H1 (cell line): ENCODE measurements around the gene RBM20. TPM values are rescaled to one million over a fixed set of nuclear protein-coding genes. Genes with fewer than 3 reads are reported as not detected.

Experiments
- CTCF ChIA-PET: fragments of 300-600 bp; sonication (Branson Sonifier 250); formaldehyde crosslinking; loops from one replicate; lab custom pipeline; 2021; ENCODE audit not compliant: partially characterized antibody; lab: Charles Lee
- POLR2A ChIA-PET: fragments of 300-600 bp; sonication (Branson Sonifier 250); formaldehyde crosslinking; loops from one replicate; lab custom pipeline; 2021; ENCODE audit warnings: inconsistent platforms; ENCODE audit not compliant: partially characterized antibody; lab: Charles Lee
- DNase-seq, 2 experiments: peaks; one replicate each; pipeline versions ENCODE4 v3.0.0 to v3.0.0-alpha.2; 2010 to 2022; ENCODE audit warnings: low spot score in 2 of 2, low read depth in 1 of 2, mixed read lengths in 1 of 2
- FAIRE-seq: peaks from 2 replicates; lab custom pipeline; 2011; peaks lifted over from hg19 to GRCh38; lab: Jason Lieb, UNC
- H2AFZ ChIP-seq: 2 replicates; pipeline ENCODE4 v1.8.1; 2012; ENCODE audit warnings: low read length, inconsistent platforms
- H2AK5ac ChIP-seq: 2 replicates; pipeline ENCODE4 v1.6.1; 2013; ENCODE audit warnings: low read depth, low read length
- H2BK120ac ChIP-seq: replicated peaks from 2 replicates; pipeline ENCODE3; 2013; ENCODE audit warnings: low read depth, low read length, inconsistent platforms
- H2BK12ac ChIP-seq: 2 replicates; pipeline ENCODE4 v1.6.1; 2013; ENCODE audit warnings: low read depth, low read length
- H2BK15ac ChIP-seq: 2 replicates; pipeline ENCODE4 v1.6.1; 2013; ENCODE audit warnings: low read length
- H2BK20ac ChIP-seq: 2 replicates; pipeline ENCODE4 v1.6.1; 2013; ENCODE audit warnings: low read length
- H2BK5ac ChIP-seq: 2 replicates; pipeline ENCODE4 v1.6.1; 2013; ENCODE audit warnings: low read depth, low read length
- H3K14ac ChIP-seq: 2 replicates; pipeline ENCODE4 v1.6.1; 2013; ENCODE audit warnings: inconsistent platforms; ENCODE audit not compliant: insufficient read length
- H3K18ac ChIP-seq: 2 replicates; pipeline ENCODE4 v1.6.1; 2013; ENCODE audit warnings: low read length; ENCODE audit errors: extremely low read depth
- H3K23ac ChIP-seq: 2 replicates; pipeline ENCODE4 v1.6.1; 2013; ENCODE audit warnings: inconsistent platforms; ENCODE audit not compliant: insufficient read length
- H3K23me2 ChIP-seq: 2 replicates; pipeline ENCODE4 v1.6.1; 2013; ENCODE audit warnings: low read depth, low read length
- H3K27ac ChIP-seq: 2 replicates; pipeline ENCODE4 v1.6.1; 2011; ENCODE audit warnings: low read depth, low read length, inconsistent platforms
- H3K27me3 ChIP-seq, 4 experiments: replicated peaks in 1 of 4; 1 replicate in 1 of 4; 2 replicates in 3 of 4; pipeline versions ENCODE4 v1.6.1 to v1.8.1; 2011 to 2013; ENCODE audit warnings: low read length in 3 of 4, mild to moderate bottlenecking in 3 of 4, inconsistent platforms in 2 of 4, mixed read lengths in 2 of 4, moderate library complexity in 1 of 4; ENCODE audit not compliant: control insufficient read depth in 3 of 4, insufficient read depth in 3 of 4; ENCODE audit errors: extremely low read depth in 1 of 4
- H3K36me3 ChIP-seq, 4 experiments: 2 replicates each; pipeline versions ENCODE4 v1.6.1 to v1.8.1; 2011 to 2013; ENCODE audit warnings: mild to moderate bottlenecking in 4 of 4, low read length in 3 of 4, moderate library complexity in 2 of 4, control low read depth in 1 of 4, inconsistent platforms in 1 of 4; ENCODE audit not compliant: insufficient read depth in 4 of 4, control insufficient read depth in 2 of 4
- H3K4ac ChIP-seq: replicated peaks from 2 replicates; pipeline ENCODE3; 2013; ENCODE audit warnings: low read length, low read depth, mixed read lengths, inconsistent platforms; ENCODE audit not compliant: insufficient read length
- H3K4me1 ChIP-seq, 4 experiments: replicated peaks in 1 of 4; 1 replicate in 1 of 4; 2 replicates in 3 of 4; pipeline versions ENCODE4 v1.6.1 to v1.8.1; 2011 to 2013; ENCODE audit warnings: low read length in 3 of 4, inconsistent platforms in 2 of 4, mixed read lengths in 1 of 4; ENCODE audit not compliant: insufficient read depth in 4 of 4, control insufficient read depth in 3 of 4
- H3K4me2 ChIP-seq, 2 experiments: 2 replicates each; pipeline versions ENCODE4 v1.6.1 to v1.8.1; 2011 to 2013; ENCODE audit warnings: low read depth in 2 of 2, low read length in 2 of 2, control low read depth in 1 of 2, inconsistent platforms in 1 of 2, mild to moderate bottlenecking in 1 of 2; ENCODE audit not compliant: insufficient read depth in 1 of 2
- H3K4me3 ChIP-seq, 4 experiments: fragments of 200-600, 300-600 bp in 1 of 4; sonication (generic), shearing (Covaris generic), sonication (Bioruptor Twin) in 1 of 4; 2 replicates each; pipeline versions ENCODE4 v1.5.1 to v1.8.1; 2011 to 2016; ENCODE audit warnings: low read length in 4 of 4, low read depth in 3 of 4, control low read depth in 2 of 4, inconsistent platforms in 2 of 4, mild to moderate bottlenecking in 2 of 4, mixed read lengths in 1 of 4, moderate library complexity in 1 of 4; ENCODE audit not compliant: insufficient read depth in 2 of 4; ENCODE audit errors: extremely low read depth in 1 of 4
- H3K56ac ChIP-seq: replicated peaks from 2 replicates; pipeline ENCODE3; 2013; ENCODE audit warnings: low read depth, mild to moderate bottlenecking, mixed read lengths, low read length, inconsistent platforms; ENCODE audit not compliant: insufficient read length
- H3K79me1 ChIP-seq: 2 replicates; pipeline ENCODE4 v1.6.1; 2013; ENCODE audit warnings: low read depth, low read length, control low read depth
- H3K79me2 ChIP-seq, 2 experiments: 2 replicates each; pipeline versions ENCODE4 v1.6.1 to v1.8.1; 2012 to 2013; ENCODE audit warnings: low read length in 2 of 2, mild to moderate bottlenecking in 2 of 2, inconsistent platforms in 1 of 2; ENCODE audit not compliant: insufficient read depth in 2 of 2, control insufficient read depth in 1 of 2
- H3K9ac ChIP-seq, 4 experiments: replicated peaks in 1 of 4; 1 replicate in 1 of 4; 2 replicates in 3 of 4; pipeline versions ENCODE4 v1.6.1 to v1.8.1; 2011 to 2013; ENCODE audit warnings: low read depth in 3 of 4, low read length in 3 of 4, control low read depth in 2 of 4, mild to moderate bottlenecking in 2 of 4, moderate library complexity in 2 of 4, inconsistent platforms in 1 of 4; ENCODE audit errors: extremely low read depth in 1 of 4
- H3K9me3 ChIP-seq, 2 experiments: 2 replicates each; pipeline versions ENCODE4 v1.6.1 to v1.8.1; 2012 to 2013; ENCODE audit warnings: mild to moderate bottlenecking in 2 of 2, moderate library complexity in 2 of 2, control low read depth in 1 of 2, inconsistent platforms in 1 of 2, low read depth in 1 of 2, low read length in 1 of 2, mixed read lengths in 1 of 2; ENCODE audit not compliant: insufficient read depth in 2 of 2
- H4K20me1 ChIP-seq, 2 experiments: replicated peaks in 1 of 2; 2 replicates each; pipeline versions ENCODE3 to v1.8.1; 2011 to 2013; ENCODE audit warnings: inconsistent platforms in 2 of 2, low read length in 2 of 2, mild to moderate bottlenecking in 1 of 2; ENCODE audit not compliant: insufficient read depth in 2 of 2, control insufficient read depth in 1 of 2
- H4K5ac ChIP-seq: 2 replicates; pipeline ENCODE4 v1.6.1; 2013; ENCODE audit warnings: low read length, low read depth, mixed read lengths, inconsistent platforms; ENCODE audit not compliant: insufficient read length
- H4K8ac ChIP-seq: 2 replicates; pipeline ENCODE4 v1.8.0; 2013; ENCODE audit warnings: mild to moderate bottlenecking, moderate library complexity, low read length, inconsistent platforms; ENCODE audit not compliant: insufficient read depth; ENCODE audit errors: extremely low read depth
- H4K91ac ChIP-seq: replicated peaks from 2 replicates; pipeline ENCODE3; 2013; ENCODE audit warnings: low read length, mixed read lengths, inconsistent platforms; ENCODE audit not compliant: insufficient read length
- CHD1 ChIP-seq: IDR thresholded peaks from 2 replicates; pipeline ENCODE4 v1.6.1; 2012; ENCODE audit warnings: low read depth, low read length, improper control_type of control experiment
- FOSL1 ChIP-seq: IDR thresholded peaks from 2 replicates; pipeline ENCODE4 v1.6.1; 2011; ENCODE audit warnings: mild to moderate bottlenecking, low read depth, low read length, moderate library complexity; ENCODE audit not compliant: insufficient read depth
- KDM5A ChIP-seq: fragments of 200-600 bp; IDR thresholded peaks from 2 replicates; pipeline ENCODE4 v1.7.1; 2012; ENCODE audit warnings: mild to moderate bottlenecking, low read length, inconsistent platforms, mixed read lengths
- PHF8 ChIP-seq: fragments of 200-600 bp; sonication (generic); conservative IDR thresholded peaks from 2 replicates; pipeline ENCODE4 v1.7.1; 2012; ENCODE audit warnings: low read depth, mild to moderate bottlenecking, inconsistent platforms, low read length, moderate library complexity
- POLR2AphosphoS5 ChIP-seq: IDR thresholded peaks from 2 replicates; pipeline ENCODE4 v1.6.1; 2011; ENCODE audit warnings: low read depth, low read length
- POU5F1 ChIP-seq: IDR thresholded peaks from 2 replicates; pipeline ENCODE4 v1.6.1; 2011; ENCODE audit warnings: low read depth, mild to moderate bottlenecking, low read length, moderate library complexity
- RAD21 ChIP-seq, 2 experiments: IDR thresholded peaks in 1 of 2; conservative IDR thresholded peaks in 1 of 2; 2 replicates each; pipeline ENCODE4 v1.6.1; 2011; ENCODE audit warnings: low read depth in 2 of 2, low read length in 2 of 2, improper control_type of control experiment in 1 of 2, inconsistent platforms in 1 of 2, mild to moderate bottlenecking in 1 of 2, moderate library complexity in 1 of 2
- RBBP5 ChIP-seq: IDR thresholded peaks from 2 replicates; pipeline ENCODE4 v1.7.1; 2012; ENCODE audit warnings: low read depth, mild to moderate bottlenecking, inconsistent platforms, low read length, moderate library complexity, borderline replicate concordance
- SIRT6 ChIP-seq: IDR thresholded peaks from one replicate; pipeline ENCODE4 v1.7.1; 2012; ENCODE audit warnings: low read length, inconsistent platforms
- SP4 ChIP-seq: IDR thresholded peaks from 2 replicates; pipeline ENCODE4 v1.6.1; 2012; ENCODE audit warnings: low read length, inconsistent platforms
- TAF7 ChIP-seq: optimal IDR thresholded peaks from 2 replicates; pipeline ENCODE3; 2011; ENCODE audit warnings: low read depth, mild to moderate bottlenecking, inconsistent platforms, low read length, moderate library complexity, borderline replicate concordance
- TCF12 ChIP-seq: IDR thresholded peaks from 2 replicates; pipeline ENCODE4 v1.6.1; 2011; ENCODE audit warnings: low read depth, mild to moderate bottlenecking, low read length
- TEAD4 ChIP-seq: IDR thresholded peaks from 2 replicates; pipeline ENCODE4 v1.6.1; 2012; ENCODE audit warnings: low read depth, low read length, inconsistent platforms, mixed read lengths
- USF2 ChIP-seq: IDR thresholded peaks from 2 replicates; pipeline ENCODE4 v1.6.1; 2011; ENCODE audit warnings: low read length, improper control_type of control experiment
- WGBS, 2 experiments: shearing (Covaris generic) in 1 of 2; methylation state at CpG; one replicate each; pipeline versions ENCODE4 v1.1.6 to v1.1.7; 2013 to 2015; ENCODE audit warnings: low lambda C conversion rate in 2 of 2, mixed read lengths in 2 of 2, inconsistent platforms in 1 of 2, low coverage in 1 of 2, missing lambda C conversion rate in 1 of 2; ENCODE audit not compliant: insufficient replicate concordance in 2 of 2, insufficient coverage in 1 of 2, insufficient read length in 1 of 2; ENCODE audit errors: extremely low coverage in 1 of 2, missing lambda C conversion rate in 1 of 2; 5-methylcytosine and 5-hydroxymethylcytosine counted together
- polyA plus RNA-seq, 7 experiments: library from polyadenylated mRNA; depleted of rRNA in 3 of 7; stranded (reverse) in 5 of 7; unstranded in 2 of 7; fragments of >200 nt in 5 of 7; fragments of 200-250 nt in 2 of 7; gene quantifications; 1 replicate in 5 of 7; 2 replicates in 1 of 7; 4 replicates in 1 of 7; pipeline versions ENCODE4 v1.2.1 to v1.2.3, GENCODE V29; 2011 to 2013; ENCODE audit warnings: missing spikeins in 2 of 7, mixed read lengths in 2 of 7
- total RNA-seq: library from RNA; stranded (reverse); fragmentation: NEBNext Ultra II Directional; extraction: Animal tissue kit (Norgen Biotek cat#: 25700); gene quantifications from 2 replicates; pipeline ENCODE4 v1.2.1, GENCODE V29; 2021

RBM20 gene
- total and polyA plus RNA-seq, 2 of the 8 experiments (the other 6 are each of a cell fraction or from before 2014, with no cell fraction given): 0.05 to 0.63 TPM

- no peak overlapping the region for H2AK5ac ChIP-seq
- no peaks in the 10 kb centered on the region for H3K79me2 ChIP-seq
- H3K4me2 ChIP-seq: no peak overlapping the region
- no peaks in the 10 kb centered on the region for H3K27me3 ChIP-seq
- 95% methylated on average over 2 of the region's 2 CpGs; no CpG with 5 or more reads in 1 of the 2 experiments for WGBS, 2 experiments
- no peak overlapping the region for H3K14ac ChIP-seq
- no peak overlapping the region for H3K56ac ChIP-seq
- H3K79me1 ChIP-seq: no peaks in the 10 kb centered on the region
- H2BK120ac ChIP-seq: no peak overlapping the region
- H4K5ac ChIP-seq: no peak overlapping the region
- H4K20me1 ChIP-seq: no peaks in the 10 kb centered on the region
- no peak overlapping the region for H4K91ac ChIP-seq
- H3K4ac ChIP-seq: no peak overlapping the region
- no peaks in the 10 kb centered on the region for H3K9me3 ChIP-seq
- no peak overlapping the region for H2BK5ac ChIP-seq
- H2BK15ac ChIP-seq: no peak overlapping the region
- DNase-seq: no peak
- FAIRE-seq: no peak
- H2BK12ac ChIP-seq: no peak overlapping the region
- H2AFZ ChIP-seq: no peak overlapping the region
- no peaks in the 10 kb centered on the region; a peak in 1 of 8 replicates for H3K36me3 ChIP-seq
- H3K9ac ChIP-seq: no peak overlapping the region
- ChIA-PET CTCF (interaction anchor here (0.6 kb wide), 1 partner anchor 1003 kb away, joined by 5 read pairs; no protein-coding TSS in a partner anchor), POLR2A (interaction anchor here (1.1 to 2.8 kb wide), 2 partner anchors 10 to 11 kb away, joined by 4 to 12 read pairs; partner anchors contain the start of gene PDCD4)
- H3K4me1 ChIP-seq: no peaks in the 10 kb centered on the region
- H3K27ac ChIP-seq: no peak overlapping the region
- H3K23ac ChIP-seq: no peak overlapping the region
- no peaks in the 10 kb centered on the region; the same call in 1 of the 2 replicates for H3K23me2 ChIP-seq
- no peak overlapping the region for H2BK20ac ChIP-seq
- no peak overlapping the region for H3K18ac ChIP-seq
- H4K8ac ChIP-seq: no peak overlapping the region
- no peak overlapping the region for H3K4me3 ChIP-seq
- TF ChIP-seq RBBP5: no peak
- TF ChIP-seq USF2: no peak
- TF ChIP-seq POU5F1: no peak
- no peak for TF ChIP-seq TEAD4
- TF ChIP-seq POLR2AphosphoS5: no peak
- TF ChIP-seq TAF7: no peak
- TF ChIP-seq PHF8: no peak
- TF ChIP-seq RAD21 (IDR thresholded peaks at IDR 0.05 in 1 of 2, conservative IDR thresholded peaks at IDR 0.05 in 1 of 2; ENCODE audit: low read depth in 2 of 2, low read length in 2 of 2): no peak
- no peak for TF ChIP-seq KDM5A
- no peak for TF ChIP-seq SP4
- TF ChIP-seq SIRT6: no peak
- no peak for TF ChIP-seq TCF12
- no peak for TF ChIP-seq FOSL1
- no peak for TF ChIP-seq CHD1
Observed at GRCh38 chr10:110861476-110861875, 217.3 kb downstream of the RBM20 start.
